T-helper 17 cell (primary cell): ENCODE data around the gene SLC37A2. TPM values are rescaled to one million over a fixed set of nuclear protein-coding genes. Genes with fewer than 3 reads are reported as not detected.

Source experiments
- ATAC-seq: fragments of 150-1000 bp; cut with Tn5 transposase; 2 replicates; pipeline ENCODE4 v1.10.0; 2021; ENCODE audit warnings: mild to moderate bottlenecking, moderate library complexity
- DNase-seq, 3 donors: peaks; one replicate each; pipeline versions ENCODE4 v3.0.0 to v3.0.0-alpha.2; 2020 to 2021
- H3K9me3 ChIP-seq: one replicate; pipeline ENCODE4 v1.7.0; 2013; ENCODE audit warnings: low read length, mild to moderate bottlenecking; ENCODE audit not compliant: control insufficient read depth, poor library complexity, severe bottlenecking
- H3K27ac Mint-ChIP-seq: one replicate; pipeline ENCODE4 v1.8.0; 2022; ENCODE audit warnings: mild to moderate bottlenecking, moderate library complexity, mixed read lengths
- H3K27me3 Mint-ChIP-seq: one replicate; pipeline ENCODE4 v1.8.0; 2022; ENCODE audit warnings: mixed read lengths
- H3K36me3 Mint-ChIP-seq: one replicate; pipeline ENCODE4 v1.8.0; 2022; ENCODE audit warnings: low read depth, mixed read lengths
- H3K4me1 Mint-ChIP-seq: one replicate; pipeline ENCODE4 v1.8.0; 2022; ENCODE audit warnings: mild to moderate bottlenecking, mixed read lengths
- H3K4me3 Mint-ChIP-seq: one replicate; pipeline ENCODE4 v1.8.0; 2022; ENCODE audit warnings: mild to moderate bottlenecking, moderate library complexity, mixed read lengths
- total RNA-seq, 4 donors: library from RNA in 2 of 4; stranded (reverse) in 2 of 4; gene quantifications; one replicate each; pipeline ENCODE4 v1.2.3 and lab custom pipeline; 2022 to 2026

Gene SLC37A2
- total RNA-seq, 2 donors from 2014 or later, result 0.52 to 0.90 TPM

DNA sequence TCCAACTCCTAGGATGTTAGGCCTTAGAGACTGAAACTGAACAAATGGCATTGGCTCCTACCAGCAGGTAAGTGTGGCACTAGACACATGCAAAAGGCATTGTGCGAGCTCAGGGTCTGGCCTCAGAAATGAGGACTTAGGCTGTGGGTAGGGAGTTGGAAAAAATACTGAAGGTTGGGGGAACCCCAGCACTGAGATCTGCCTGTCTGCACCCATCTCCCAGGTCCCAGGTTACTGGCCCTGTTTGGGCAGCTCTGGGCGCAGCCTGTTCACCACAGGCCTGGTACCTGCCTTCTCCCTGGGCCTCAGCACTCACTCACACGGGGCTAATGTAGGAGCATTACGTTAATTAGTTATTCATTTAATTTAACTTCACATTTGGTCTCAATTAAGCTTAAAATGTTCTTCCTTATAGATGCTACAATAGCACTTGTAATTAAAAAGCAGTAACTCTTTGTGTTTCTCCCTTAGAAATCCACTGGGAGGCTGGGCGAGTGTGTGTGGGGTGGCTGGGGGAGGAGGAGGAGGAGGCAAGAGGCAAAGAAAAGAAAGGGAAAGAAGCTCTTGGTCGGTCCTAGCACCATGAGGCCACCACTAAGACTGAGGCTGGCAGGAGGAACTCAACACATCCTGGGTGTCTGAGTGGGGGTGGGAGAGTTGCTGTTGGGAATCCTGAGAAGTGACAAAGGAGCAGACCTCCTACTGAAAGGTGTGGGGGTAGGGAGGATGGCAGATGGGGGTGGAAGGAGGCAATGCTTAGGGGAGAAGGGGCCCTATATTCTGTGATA, 29.0 kb downstream of the SLC37A2 start:
- ATAC-seq, result no peak
- H3K36me3 Mint-ChIP-seq, result peaks cover 2% of the 10 kb centered on the region
- no peak for DNase-seq
- H3K9me3 ChIP-seq, result no peaks in the 10 kb centered on the region
- H3K4me1 Mint-ChIP-seq, result peaks cover 2% of the 10 kb centered on the region
- H3K27ac Mint-ChIP-seq, result no peak overlapping the region
- H3K4me3 Mint-ChIP-seq, result no peak overlapping the region
- H3K27me3 Mint-ChIP-seq, result no peaks in the 10 kb centered on the region

DNA sequence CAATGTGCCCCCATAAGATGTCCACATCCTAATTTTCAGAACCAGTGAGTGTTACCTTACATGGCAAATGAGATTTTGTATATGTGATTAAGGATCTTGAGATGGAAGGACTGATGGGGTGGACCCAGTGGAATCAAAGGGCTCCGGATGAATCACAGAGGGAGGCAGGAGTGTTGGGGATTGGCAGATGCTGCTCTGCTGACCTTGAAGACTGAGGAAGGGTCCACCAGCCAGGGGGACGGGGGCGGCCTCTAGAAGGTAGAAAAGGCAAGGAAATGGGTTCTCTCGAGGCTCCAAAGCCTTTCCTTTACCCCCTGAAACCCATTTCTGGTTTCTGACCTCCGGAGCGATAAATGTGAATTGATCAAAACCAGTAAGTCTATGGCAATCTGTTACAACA, 29.6 kb downstream of the SLC37A2 start:
- H3K4me1 Mint-ChIP-seq, result peaks cover 2% of the 10 kb centered on the region
- no peaks in the 10 kb centered on the region for H3K9me3 ChIP-seq
- H3K27me3 Mint-ChIP-seq, result no peaks in the 10 kb centered on the region
- H3K27ac Mint-ChIP-seq, result no peak overlapping the region
- ATAC-seq (no peak), DNase-seq (no peak)
- H3K36me3 Mint-ChIP-seq, result peaks cover 2% of the 10 kb centered on the region
- no peak overlapping the region for H3K4me3 Mint-ChIP-seq

DNA sequence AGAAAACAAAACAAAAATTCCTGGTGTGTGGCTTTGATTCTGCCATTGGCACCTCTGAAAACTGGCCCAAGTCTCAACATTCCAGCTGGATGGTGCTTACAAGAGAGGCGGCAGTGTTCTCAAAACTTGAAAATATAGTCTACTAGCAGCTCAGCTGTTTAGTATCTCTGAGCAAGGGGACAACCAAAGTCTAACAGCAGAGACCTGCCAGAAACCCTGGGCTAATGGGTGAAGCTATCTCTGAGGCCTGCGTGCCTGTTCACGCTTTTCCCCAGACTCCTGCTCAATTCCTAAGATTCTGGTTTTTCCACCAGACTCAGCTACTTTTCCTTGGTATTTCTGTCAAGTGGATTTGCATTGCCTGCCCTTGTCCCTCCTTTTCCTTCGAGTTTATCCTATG, 30.4 kb downstream of the SLC37A2 start:
- peaks cover 2% of the 10 kb centered on the region for H3K36me3 Mint-ChIP-seq

DNA sequence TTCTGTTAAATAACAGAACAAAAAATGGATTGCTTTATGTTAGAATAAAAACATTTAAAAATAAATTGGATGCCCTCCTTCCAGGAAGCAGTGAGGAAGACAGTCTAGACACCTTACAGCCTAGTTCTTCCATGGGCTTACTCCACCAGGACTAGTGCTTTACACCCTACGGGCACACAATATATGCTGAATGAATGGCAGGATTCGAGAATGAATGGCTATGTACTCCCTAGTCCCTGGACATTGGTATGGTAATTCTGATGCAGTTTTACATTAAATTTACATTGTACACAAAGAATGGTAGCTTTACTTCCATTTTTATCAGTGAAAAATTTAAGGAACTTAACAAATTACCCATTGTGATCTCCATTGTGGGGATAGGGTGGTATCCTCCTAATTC, 31.6 kb downstream of the SLC37A2 start:
- peaks cover 2% of the 10 kb centered on the region for H3K4me1 Mint-ChIP-seq
- no peak overlapping the region for H3K27ac Mint-ChIP-seq
- ATAC-seq (no peak), DNase-seq (no peak)
- H3K27me3 Mint-ChIP-seq, result no peaks in the 10 kb centered on the region
- no peak overlapping the region for H3K4me3 Mint-ChIP-seq
- H3K9me3 ChIP-seq, result no peaks in the 10 kb centered on the region
- H3K36me3 Mint-ChIP-seq, result peaks cover 4% of the 10 kb centered on the region

More for the DNA sequence above, 30.4 kb downstream of the SLC37A2 start:
- peaks cover 2% of the 10 kb centered on the region for H3K4me1 Mint-ChIP-seq
- H3K9me3 ChIP-seq, result no peaks in the 10 kb centered on the region
- no peak overlapping the region for H3K4me3 Mint-ChIP-seq
- ATAC-seq (no peak), DNase-seq (no peak)
- H3K27ac Mint-ChIP-seq, result no peak overlapping the region
- H3K27me3 Mint-ChIP-seq, result no peaks in the 10 kb centered on the region

DNA sequence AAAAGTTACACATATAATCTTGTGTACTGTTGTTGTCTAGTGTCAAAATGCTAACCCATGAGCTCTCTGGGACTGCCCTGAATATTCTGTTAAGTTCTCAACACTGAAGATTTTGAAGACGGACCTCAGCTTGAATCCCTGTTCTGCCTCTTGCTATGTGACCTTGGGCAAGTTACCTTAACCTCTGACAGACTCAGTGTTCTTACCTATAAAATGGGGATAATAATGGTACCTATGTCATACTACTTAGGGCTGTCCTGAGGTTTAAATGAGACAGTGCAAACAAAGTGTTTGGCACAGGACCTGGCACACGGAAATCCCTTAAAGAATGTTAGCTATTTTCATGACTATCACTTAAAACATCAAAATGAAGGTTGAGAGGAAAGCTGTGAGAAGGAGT, 37.0 kb downstream of the SLC37A2 start:
- no peak overlapping the region for H3K4me3 Mint-ChIP-seq
- H3K27ac Mint-ChIP-seq, result no peak overlapping the region
- H3K27me3 Mint-ChIP-seq, result no peaks in the 10 kb centered on the region
- H3K9me3 ChIP-seq, result no peaks in the 10 kb centered on the region
- H3K36me3 Mint-ChIP-seq, result peaks cover 11% of the 10 kb centered on the region
- DNase-seq (no peak), ATAC-seq (no peak)
- H3K4me1 Mint-ChIP-seq, result peaks cover 3% of the 10 kb centered on the region

DNA sequence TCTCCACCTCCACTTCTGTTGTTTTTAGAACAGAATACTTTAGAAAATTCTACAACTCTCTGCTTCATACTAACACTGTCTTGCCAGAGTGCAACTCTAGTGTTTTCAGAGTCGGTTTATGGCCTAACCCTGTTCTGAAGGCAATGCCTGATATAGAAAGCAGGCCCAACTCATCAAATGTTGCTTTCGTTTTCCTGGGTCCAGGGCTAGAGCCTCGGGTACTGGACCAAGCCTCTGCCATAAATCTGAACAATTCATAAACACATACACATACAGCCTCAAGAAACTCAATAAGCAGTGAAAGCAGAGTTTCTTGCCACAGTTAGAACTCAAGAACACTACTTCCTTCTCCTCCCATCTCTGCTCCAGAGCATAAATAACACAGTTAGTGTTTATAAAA, 38.5 kb downstream of the SLC37A2 start:
- no peaks in the 10 kb centered on the region for H3K27me3 Mint-ChIP-seq
- no peak overlapping the region for H3K4me3 Mint-ChIP-seq
- H3K4me1 Mint-ChIP-seq, result peaks cover 9% of the 10 kb centered on the region
- H3K9me3 ChIP-seq, result no peaks in the 10 kb centered on the region
- ATAC-seq (no peak), DNase-seq (no peak)
- peaks cover 15% of the 10 kb centered on the region for H3K36me3 Mint-ChIP-seq
- H3K27ac Mint-ChIP-seq, result no peak overlapping the region

DNA sequence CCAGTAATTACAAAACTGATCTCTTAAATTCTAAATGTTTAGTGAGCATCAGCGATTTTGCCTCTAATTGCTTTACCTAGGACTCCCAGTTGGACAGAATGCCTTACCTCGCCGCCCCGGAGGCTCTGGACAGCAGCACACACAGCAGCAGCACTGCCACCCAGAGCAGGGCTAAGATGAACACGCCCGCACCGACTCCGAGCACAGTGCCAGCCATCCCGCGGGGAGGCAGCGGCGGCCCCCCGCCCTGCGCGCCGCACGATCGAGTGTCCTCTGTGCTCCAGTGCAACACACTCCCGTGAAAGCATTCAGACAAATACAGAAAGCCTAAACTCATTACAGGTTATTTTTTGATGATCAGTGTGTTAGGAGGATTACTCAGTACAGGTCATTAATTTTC, 38.9 kb downstream of the SLC37A2 start:
- Mint-ChIP-seq H3K36me3 (peaks cover 15% of the 10 kb centered on the region), H3K4me1 (peaks cover 9% of the 10 kb centered on the region), H3K4me3 (no peak overlapping the region), H3K27me3 (no peaks in the 10 kb centered on the region), H3K27ac (no peak overlapping the region)
- DNase-seq (no peak), ATAC-seq (no peak)
- no peaks in the 10 kb centered on the region for H3K9me3 ChIP-seq

DNA sequence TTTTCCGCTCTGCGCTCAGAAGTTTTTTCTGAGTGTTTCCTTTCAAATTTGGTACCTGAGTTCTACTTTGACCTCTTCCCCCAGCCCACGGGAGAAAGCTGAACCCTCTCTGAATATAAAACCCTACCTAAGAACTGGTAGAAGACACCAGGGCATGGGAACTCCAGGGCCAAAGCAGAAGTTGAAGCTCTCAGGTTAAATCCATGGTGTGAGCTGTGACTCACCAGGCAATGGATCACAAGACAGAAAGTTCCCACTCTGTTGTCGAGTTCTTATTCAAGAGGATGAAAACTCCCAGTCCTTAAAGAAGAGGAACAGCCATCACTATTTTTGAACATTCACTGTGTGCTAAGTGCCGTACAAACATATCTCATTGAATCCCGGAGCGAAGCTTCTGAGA, 39.4 kb downstream of the SLC37A2 start:
- DNase-seq (no peak), ATAC-seq (no peak)
- H3K4me3 Mint-ChIP-seq, result no peak overlapping the region
- H3K4me1 Mint-ChIP-seq, result peaks cover 9% of the 10 kb centered on the region
- H3K9me3 ChIP-seq, result no peaks in the 10 kb centered on the region
- peaks cover 15% of the 10 kb centered on the region for H3K36me3 Mint-ChIP-seq
- H3K27ac Mint-ChIP-seq, result no peak overlapping the region
- H3K27me3 Mint-ChIP-seq, result no peaks in the 10 kb centered on the region

DNA sequence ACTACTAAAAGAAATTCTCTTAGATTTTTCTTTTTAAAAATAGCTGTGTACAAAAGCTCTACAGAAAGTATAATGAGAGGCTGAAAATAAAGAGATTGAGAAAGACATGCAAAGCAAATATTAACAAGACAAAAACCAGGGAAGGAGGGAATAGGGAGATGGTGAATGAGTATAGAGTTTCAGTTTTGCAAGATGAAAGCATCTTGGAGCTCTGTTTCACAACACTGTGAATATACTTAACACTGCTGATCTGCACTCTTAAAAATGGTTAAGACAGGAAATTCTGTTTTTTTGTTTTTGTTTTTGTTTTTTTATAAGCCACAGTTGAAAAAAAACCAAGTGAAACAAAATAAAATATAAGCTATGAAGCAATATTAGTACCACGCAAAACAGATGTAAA, 42.8 kb downstream of the SLC37A2 start:
- DNase-seq, result no peak
- ATAC-seq, result no peak
- H3K27me3 Mint-ChIP-seq, result no peaks in the 10 kb centered on the region
- no peaks in the 10 kb centered on the region for H3K9me3 ChIP-seq
- peaks cover 12% of the 10 kb centered on the region for H3K4me1 Mint-ChIP-seq
- no peak overlapping the region for H3K4me3 Mint-ChIP-seq
- H3K27ac Mint-ChIP-seq, result peak overlapping the region; percentile 41
- H3K36me3 Mint-ChIP-seq, result peaks cover 11% of the 10 kb centered on the region

DNA sequence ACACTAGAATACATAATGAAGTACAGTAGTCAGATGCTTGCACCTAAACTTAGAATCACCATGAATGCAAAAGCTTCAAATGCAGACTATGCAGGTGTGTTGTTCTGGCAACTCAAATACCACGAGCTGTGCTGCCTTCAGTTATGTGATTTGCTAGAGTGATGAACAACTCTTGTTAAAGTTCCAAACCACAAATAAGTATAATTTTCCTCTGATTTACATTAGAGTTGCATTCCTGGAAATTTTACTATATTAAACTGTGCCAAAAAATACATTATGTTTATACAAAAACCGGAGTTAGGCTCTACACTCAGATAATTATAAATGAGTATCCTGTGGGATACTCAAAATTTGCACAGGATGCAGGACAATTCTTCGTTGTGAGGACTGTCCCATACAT, 45.4 kb downstream of the SLC37A2 start:
- no peaks in the 10 kb centered on the region for H3K9me3 ChIP-seq
- H3K27me3 Mint-ChIP-seq, result no peaks in the 10 kb centered on the region
- peaks cover 6% of the 10 kb centered on the region for H3K36me3 Mint-ChIP-seq
- peaks cover 17% of the 10 kb centered on the region for H3K4me1 Mint-ChIP-seq
- H3K4me3 Mint-ChIP-seq, result no peak overlapping the region
- H3K27ac Mint-ChIP-seq, result no peak overlapping the region
- DNase-seq (no peak), ATAC-seq (no peak)

DNA sequence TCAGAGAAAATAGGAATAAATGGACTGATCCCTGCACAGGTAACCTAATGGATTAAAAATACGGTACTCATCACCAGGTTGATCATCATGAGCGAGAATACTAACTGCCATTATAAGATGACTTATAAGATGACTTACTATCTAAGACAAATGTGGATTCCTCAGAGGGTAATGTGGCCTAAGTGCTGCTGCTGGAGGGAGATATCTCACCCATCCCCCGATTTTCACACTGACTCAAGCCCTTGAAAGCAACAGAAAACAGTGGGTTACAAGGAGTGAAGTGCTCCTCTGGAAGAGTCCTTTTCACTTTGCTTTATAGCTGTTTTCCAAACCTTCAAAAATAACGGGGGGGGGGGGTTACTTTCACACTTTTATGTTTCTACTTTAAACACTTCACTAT, 47.4 kb downstream of the SLC37A2 start:
- H3K4me1 Mint-ChIP-seq, result peaks cover 15% of the 10 kb centered on the region
- peak overlapping the region; percentile 100 for H3K4me3 Mint-ChIP-seq
- no peak for DNase-seq
- H3K27ac Mint-ChIP-seq, result peak overlapping the region; percentile 99
- H3K9me3 ChIP-seq, result no peaks in the 10 kb centered on the region
- no peak for ATAC-seq
- peaks cover 5% of the 10 kb centered on the region for H3K27me3 Mint-ChIP-seq
- peaks cover 6% of the 10 kb centered on the region for H3K36me3 Mint-ChIP-seq

DNA sequence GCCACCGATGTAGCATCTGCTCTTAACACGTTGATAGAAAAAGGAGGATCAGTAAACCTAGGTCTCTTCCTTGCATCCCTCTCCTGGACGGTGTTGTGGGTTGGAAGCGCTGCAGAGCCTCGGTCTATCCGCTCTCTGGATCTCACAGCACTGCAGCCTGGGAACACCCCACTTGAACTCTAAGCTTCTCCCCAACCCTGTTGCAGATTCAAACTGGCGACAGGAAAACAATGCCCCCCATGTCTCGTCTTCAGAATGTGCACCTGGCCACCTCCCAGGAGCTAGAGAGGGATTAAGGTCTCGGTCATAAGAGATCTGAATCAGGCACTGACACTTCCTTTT, 47.9 kb downstream of the SLC37A2 start:
- no peak for DNase-seq

DNA sequence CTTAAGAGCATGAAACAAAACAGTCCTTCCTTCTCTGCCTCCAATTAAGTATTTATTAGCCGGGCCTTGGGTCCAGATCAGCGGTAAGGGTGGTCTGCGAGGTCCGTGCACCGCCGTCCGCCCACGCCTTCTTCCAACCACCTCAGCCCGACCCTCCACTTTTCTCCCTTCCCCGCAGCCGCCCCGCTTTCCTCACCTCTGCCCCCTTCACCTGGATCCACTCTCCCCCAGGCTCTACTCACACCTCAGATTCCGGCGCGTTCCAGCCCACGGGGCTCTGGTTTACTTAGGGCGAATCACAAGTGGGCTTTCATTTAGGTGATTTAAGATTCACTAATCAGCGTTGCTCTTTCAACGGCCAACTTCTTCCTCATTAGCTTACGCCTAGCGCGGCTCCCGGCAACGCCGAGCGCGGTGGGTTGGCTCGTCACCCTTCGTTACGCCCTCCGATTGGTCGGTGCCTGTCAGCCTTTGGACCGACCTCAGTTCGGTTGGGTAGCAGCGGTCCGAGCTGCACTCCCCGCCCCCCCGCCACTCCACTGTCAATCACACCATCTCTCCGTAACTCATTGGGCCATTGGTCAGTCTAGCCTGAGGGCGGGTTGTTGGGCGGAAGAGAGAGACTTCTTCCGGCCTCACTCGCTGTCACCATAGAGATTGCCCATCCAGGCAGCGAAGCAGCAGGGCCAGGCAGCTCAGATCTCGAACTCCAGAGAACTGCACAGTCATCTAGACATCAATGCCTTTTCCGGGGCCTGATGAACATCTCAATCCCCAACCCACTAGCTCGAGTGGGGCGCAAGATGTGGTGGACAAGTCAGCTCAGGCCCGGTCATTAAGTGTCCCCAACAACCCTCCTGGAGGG, 48.5 kb downstream of the SLC37A2 start, which contains the start of gene TMEM218:
Gene TMEM218 (minus strand): TSS at position 284 of the 865 bp plus-strand sequence. CDS start 9,385 bp downstream, outside the sequence.
- peaks cover 10% of the 10 kb centered on the region for H3K4me1 Mint-ChIP-seq
- peak; percentile 96 for ATAC-seq

More for the DNA sequence above, 47.9 kb downstream of the SLC37A2 start:
- peaks cover 6% of the 10 kb centered on the region for H3K36me3 Mint-ChIP-seq
- H3K27ac Mint-ChIP-seq, result peak overlapping the region; percentile 99
- peak overlapping the region; percentile 100 for H3K4me3 Mint-ChIP-seq
- H3K27me3 Mint-ChIP-seq, result peaks cover 5% of the 10 kb centered on the region
- ATAC-seq, result no peak
- H3K4me1 Mint-ChIP-seq, result peaks cover 10% of the 10 kb centered on the region
- H3K9me3 ChIP-seq, result no peaks in the 10 kb centered on the region

More for the DNA sequence above, 48.5 kb downstream of the SLC37A2 start, which contains the start of gene TMEM218:
- Mint-ChIP-seq H3K36me3 (peaks cover 6% of the 10 kb centered on the region), H3K27me3 (peaks cover 5% of the 10 kb centered on the region), H3K27ac (peak within 1 kb of the TSS; percentile 99), H3K4me3 (peak within 1 kb of the TSS; percentile 100)
- no peaks in the 10 kb centered on the region for H3K9me3 ChIP-seq
- peak; percentile 87 to 92 (median 88) for DNase-seq
